ENCODE data around the gene ZNF155.
A peak's percentile ranks its signal among the peaks of the same experiment; 100 is the strongest.
"Not testable (repeated sequence)": the region's sequence is repeated elsewhere in the genome, so short reads cannot be mapped to it uniquely, and the experiment has no call there.

ZNF155 gene

GRCh38 chr19:43983912-43984686, at the start of gene ZNF155:
TSS of gene ZNF155 (plus strand) at chr19:43984188. CDS start at chr19:43988544, 4,356 bp downstream.
- Mint-ChIP-seq H3K4me3 (peak within 1 kb of the TSS; percentile 95), H3K36me3 (peaks cover 12% of the 10 kb centered on the region), H3K9me3 (peaks cover 6% of the 10 kb centered on the region), H3K27me3 (no peaks in the 10 kb centered on the region), H3K27ac (peak within 1 kb of the TSS; percentile 69), H3K4me1 (peaks cover 12% of the 10 kb centered on the region)

DNA sequence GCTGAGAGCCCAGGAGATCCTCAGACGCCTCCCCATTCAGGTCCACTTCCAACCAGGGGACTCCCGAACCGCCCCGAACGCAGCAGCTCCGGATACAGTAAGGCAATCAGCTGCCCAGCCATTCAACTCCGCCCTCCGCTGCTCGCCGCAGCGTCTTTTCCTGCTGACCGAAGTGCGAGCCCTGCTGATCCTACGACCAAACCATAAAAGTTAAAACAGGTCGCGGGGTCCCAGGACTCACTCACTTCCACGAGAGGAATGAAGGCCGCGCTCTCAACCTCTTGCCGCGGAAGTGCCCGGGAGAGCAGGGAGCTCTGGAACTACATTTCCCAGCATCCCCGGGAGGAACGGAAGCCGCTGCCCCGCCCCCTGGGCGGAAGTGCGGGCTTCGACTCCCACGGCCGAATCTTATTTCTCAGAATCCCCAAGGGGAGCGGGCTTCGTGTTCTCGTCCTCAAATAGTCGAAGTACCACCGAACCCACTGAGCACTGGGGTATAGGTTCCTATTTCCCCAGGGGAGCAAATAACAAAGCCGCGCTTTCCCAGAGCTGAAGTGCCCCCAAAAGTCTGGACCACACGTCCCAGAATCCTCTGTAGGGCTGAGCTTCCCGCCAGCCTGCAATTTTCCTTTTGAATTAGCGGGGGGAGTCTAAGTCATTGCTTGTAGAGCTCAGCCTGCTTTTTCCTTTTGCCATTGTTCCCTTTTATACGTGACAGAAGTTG, 48.8 kb upstream of the ZNF155 start, which contains the start of gene ZNF45:
Gene ZNF45 (minus strand): TSS at position 298 of the 724 bp plus-strand sequence. CDS start 13,097 bp downstream, outside the sequence.
- peaks cover 23% of the 10 kb centered on the region for H3K4me1 Mint-ChIP-seq
- peak within 1 kb of the TSS; percentile 94 for H3K4me3 Mint-ChIP-seq
- H3K27me3 Mint-ChIP-seq: no peaks in the 10 kb centered on the region
- peaks cover 1% of the 10 kb centered on the region for H3K9me3 Mint-ChIP-seq
- H3K36me3 Mint-ChIP-seq: peaks cover 21% of the 10 kb centered on the region
- peak within 1 kb of the TSS; percentile 86 for H3K27ac Mint-ChIP-seq

GRCh38 chr19:43936188-43936587, 47.8 kb upstream of the ZNF155 start:
- no peaks in the 10 kb centered on the region for H3K27me3 Mint-ChIP-seq
- H3K9me3 Mint-ChIP-seq: peaks cover 6% of the 10 kb centered on the region
- no peak overlapping the region for H3K4me3 Mint-ChIP-seq
- H3K36me3 Mint-ChIP-seq: peaks cover 14% of the 10 kb centered on the region
- peaks cover 20% of the 10 kb centered on the region for H3K4me1 Mint-ChIP-seq
- H3K27ac Mint-ChIP-seq: no peak overlapping the region

DNA sequence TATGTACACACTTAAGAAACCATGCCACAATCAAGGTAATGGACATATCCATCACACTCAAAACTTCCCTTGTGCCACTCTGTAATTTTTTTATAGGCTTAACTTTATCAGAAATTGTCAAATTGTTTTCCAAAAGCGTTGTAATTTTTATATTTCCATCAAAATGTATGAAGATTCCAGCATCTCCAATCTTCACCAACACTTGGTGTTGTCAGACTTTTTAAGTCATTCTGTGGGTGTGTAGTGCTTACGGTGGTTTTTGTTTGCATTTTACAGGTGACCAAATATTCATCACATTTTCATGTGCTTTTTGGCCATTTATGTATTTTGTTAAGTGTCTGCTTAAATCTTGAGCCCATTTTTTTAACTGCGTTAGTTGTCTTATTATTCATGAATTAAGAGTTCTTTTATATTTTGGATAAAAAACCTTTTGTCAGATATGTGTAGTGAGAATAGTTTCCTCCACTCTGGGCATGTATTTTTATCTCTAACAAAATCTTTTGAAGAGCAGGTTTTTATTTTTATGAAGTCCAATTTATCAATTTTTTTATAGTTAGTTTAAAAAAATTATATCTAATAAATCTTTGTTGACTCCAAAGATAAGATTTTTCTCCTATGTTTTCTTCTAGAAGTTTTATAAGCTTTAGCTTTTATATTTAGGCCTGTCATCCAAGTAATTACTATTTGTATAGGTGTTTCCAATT, 44.3 kb upstream of the ZNF155 start:
- Mint-ChIP-seq H3K27me3 (peaks cover 7% of the 10 kb centered on the region), H3K27ac (no peak overlapping the region), H3K36me3 (peaks cover 3% of the 10 kb centered on the region), H3K4me3 (no peak overlapping the region), H3K9me3 (peaks cover 12% of the 10 kb centered on the region), H3K4me1 (no peaks in the 10 kb centered on the region)

GRCh38 chr19:43940719-43941118, 43.3 kb upstream of the ZNF155 start:
- Mint-ChIP-seq H3K36me3 (peaks cover 3% of the 10 kb centered on the region), H3K4me3 (no peak overlapping the region), H3K9me3 (peaks cover 12% of the 10 kb centered on the region), H3K27me3 (peaks cover 7% of the 10 kb centered on the region), H3K4me1 (no peaks in the 10 kb centered on the region), H3K27ac (no peak overlapping the region)

GRCh38 chr19:43941209-43941608, 42.8 kb upstream of the ZNF155 start:
- Mint-ChIP-seq H3K36me3 (peaks cover 3% of the 10 kb centered on the region), H3K27me3 (peaks cover 11% of the 10 kb centered on the region), H3K4me3 (no peak overlapping the region), H3K9me3 (peaks cover 12% of the 10 kb centered on the region), H3K27ac (no peak overlapping the region), H3K4me1 (no peaks in the 10 kb centered on the region)

DNA sequence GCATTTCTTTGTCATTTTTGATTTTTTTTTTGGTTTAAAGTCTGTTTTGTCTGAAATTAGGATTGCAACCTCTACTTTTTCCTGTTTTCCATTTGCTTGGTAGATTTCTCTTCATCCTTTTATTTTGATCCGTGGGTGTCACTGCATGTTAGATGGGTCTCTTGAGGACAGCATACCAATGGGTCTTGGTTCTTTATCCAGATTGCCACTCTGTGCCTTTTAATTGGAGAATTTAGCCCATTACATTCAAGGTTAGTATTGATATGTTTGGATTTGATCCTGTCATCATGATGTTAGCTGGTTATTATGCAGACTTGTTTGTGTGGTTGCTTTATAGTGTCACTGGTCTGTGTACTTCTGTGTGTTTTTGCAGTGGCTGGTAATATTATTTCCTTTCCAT, 36.6 kb upstream of the ZNF155 start:
- not testable (repeated sequence) for H3K36me3 Mint-ChIP-seq, H3K27ac Mint-ChIP-seq, H3K4me1 Mint-ChIP-seq, H3K4me3 Mint-ChIP-seq
- H3K27me3 Mint-ChIP-seq: peaks cover 19% of the 10 kb centered on the region
- H3K9me3 Mint-ChIP-seq: peaks cover 38% of the 10 kb centered on the region

DNA sequence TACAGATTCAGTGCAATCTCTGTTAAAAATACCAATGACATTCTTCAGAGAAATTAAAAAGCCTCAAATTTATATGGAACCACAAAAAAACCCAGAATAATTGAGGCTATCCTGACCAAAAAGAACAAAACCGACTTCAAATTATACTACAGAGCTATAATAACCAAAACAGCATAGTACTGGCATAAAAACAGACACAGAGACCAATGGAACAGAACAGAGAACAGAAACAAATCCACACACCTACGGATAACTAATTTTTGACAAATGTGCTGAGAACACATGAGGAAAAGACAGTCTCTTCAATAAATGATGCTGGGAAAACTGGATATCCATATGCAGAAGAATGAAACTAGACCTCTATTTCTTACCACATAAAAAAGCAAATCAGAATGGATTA, 34.2 kb upstream of the ZNF155 start:
- H3K4me1 Mint-ChIP-seq, H3K27ac Mint-ChIP-seq, H3K36me3 Mint-ChIP-seq: not testable (repeated sequence)
- peaks cover 39% of the 10 kb centered on the region for H3K9me3 Mint-ChIP-seq
- H3K27me3 Mint-ChIP-seq: peaks cover 15% of the 10 kb centered on the region
- peak overlapping the region; percentile 67 for H3K4me3 Mint-ChIP-seq

- peaks cover 14% of the 10 kb centered on the region for H3K27me3 Mint-ChIP-seq
- H3K36me3 Mint-ChIP-seq: peaks cover 8% of the 10 kb centered on the region
- H3K9me3 Mint-ChIP-seq: peaks cover 39% of the 10 kb centered on the region
- peak within 1 kb of the TSS; percentile 76 for H3K27ac Mint-ChIP-seq
- peak within 1 kb of the TSS; percentile 95 for H3K4me3 Mint-ChIP-seq
- peaks cover 6% of the 10 kb centered on the region for H3K4me1 Mint-ChIP-seq
Measured at GRCh38 chr19:43950834-43951645, 32.9 kb upstream of the ZNF155 start, which contains the start of gene ZNF221. TSS of gene ZNF221 (plus strand) at chr19:43951228. CDS start at chr19:43962727, 11,499 bp downstream.

- Mint-ChIP-seq H3K27ac (no peak overlapping the region), H3K36me3 (peaks cover 12% of the 10 kb centered on the region), H3K9me3 (peaks cover 22% of the 10 kb centered on the region), H3K27me3 (peaks cover 4% of the 10 kb centered on the region), H3K4me1 (no peaks in the 10 kb centered on the region), H3K4me3 (no peak overlapping the region)
Measured at GRCh38 chr19:43956827-43957226, 27.2 kb upstream of the ZNF155 start.

DNA sequence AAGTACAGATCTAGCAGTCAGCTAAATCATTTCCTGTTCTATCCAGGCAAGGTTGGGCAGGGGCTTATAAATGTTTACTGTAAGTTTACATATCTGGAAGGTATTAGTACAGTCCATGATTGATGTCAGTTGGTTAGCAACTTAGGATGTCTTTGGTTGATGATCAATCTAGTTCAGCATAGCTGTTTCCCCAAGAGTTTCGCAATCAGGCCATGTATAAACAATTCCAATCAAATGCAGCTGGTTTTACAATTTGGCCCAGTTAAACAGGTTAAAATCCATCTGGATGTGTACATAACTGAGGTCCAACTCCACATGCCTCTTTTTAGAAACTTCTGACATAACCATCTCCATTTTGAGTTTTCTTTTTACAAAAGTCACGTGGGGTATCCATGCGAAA, 26.1 kb upstream of the ZNF155 start:
- H3K4me3 Mint-ChIP-seq: no peak overlapping the region
- peaks cover 3% of the 10 kb centered on the region for H3K27me3 Mint-ChIP-seq
- H3K4me1 Mint-ChIP-seq: no peaks in the 10 kb centered on the region
- H3K36me3 Mint-ChIP-seq: peaks cover 12% of the 10 kb centered on the region
- no peak overlapping the region for H3K27ac Mint-ChIP-seq
- H3K9me3 Mint-ChIP-seq: peaks cover 24% of the 10 kb centered on the region

DNA sequence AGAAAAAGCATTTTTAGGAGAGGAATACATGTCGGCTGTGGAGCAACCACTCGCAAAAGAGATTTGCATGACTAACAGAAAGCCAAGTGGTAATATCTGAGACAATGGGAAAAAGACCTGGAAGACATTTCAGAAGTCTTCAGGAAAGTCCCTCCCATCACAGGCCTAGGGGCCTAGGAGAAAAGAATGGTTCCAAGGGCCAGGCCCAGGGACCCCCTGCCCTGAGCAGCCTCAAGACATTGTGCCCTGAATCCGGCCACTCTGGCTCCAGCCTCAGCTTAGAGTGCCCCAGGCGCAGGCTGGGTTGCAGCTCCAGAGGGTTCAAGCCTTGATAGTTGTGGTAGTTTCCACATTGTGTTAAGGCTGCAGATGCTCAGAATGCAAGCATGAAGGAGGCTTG, 23.6 kb upstream of the ZNF155 start:
- H3K27me3 Mint-ChIP-seq: no peaks in the 10 kb centered on the region
- peaks cover 16% of the 10 kb centered on the region for H3K36me3 Mint-ChIP-seq
- H3K4me1 Mint-ChIP-seq: no peaks in the 10 kb centered on the region
- H3K9me3 Mint-ChIP-seq: peaks cover 37% of the 10 kb centered on the region
- no peak overlapping the region for H3K27ac Mint-ChIP-seq
- H3K4me3 Mint-ChIP-seq: no peak overlapping the region

DNA sequence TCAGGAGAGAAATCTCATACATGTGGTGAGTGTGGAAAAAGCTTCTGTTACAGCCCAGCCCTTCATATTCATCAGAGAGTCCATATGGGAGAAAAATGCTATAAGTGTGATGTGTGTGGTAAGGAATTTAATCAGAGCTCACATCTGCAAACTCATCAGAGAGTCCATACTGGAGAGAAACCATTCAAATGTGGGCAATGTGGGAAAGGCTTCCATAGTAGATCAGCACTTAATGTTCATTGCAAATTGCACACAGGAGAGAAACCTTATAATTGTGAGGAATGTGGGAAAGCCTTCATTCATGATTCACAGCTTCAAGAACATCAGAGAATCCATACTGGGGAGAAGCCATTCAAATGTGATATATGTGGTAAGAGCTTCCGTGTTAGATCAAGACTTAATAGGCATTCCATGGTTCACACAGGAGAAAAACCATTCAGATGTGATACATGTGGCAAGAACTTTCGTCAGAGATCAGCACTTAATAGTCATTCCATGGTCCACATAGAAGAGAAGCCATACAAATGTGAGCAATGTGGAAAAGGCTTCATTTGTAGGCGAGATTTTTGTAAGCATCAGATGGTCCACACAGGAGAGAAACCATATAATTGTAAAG, 17.8 kb upstream of the ZNF155 start:
- Mint-ChIP-seq H3K27ac (no peak overlapping the region), H3K36me3 (peaks cover 39% of the 10 kb centered on the region), H3K27me3 (peaks cover 1% of the 10 kb centered on the region), H3K9me3 (peaks cover 42% of the 10 kb centered on the region), H3K4me1 (no peaks in the 10 kb centered on the region), H3K4me3 (no peak overlapping the region)

DNA sequence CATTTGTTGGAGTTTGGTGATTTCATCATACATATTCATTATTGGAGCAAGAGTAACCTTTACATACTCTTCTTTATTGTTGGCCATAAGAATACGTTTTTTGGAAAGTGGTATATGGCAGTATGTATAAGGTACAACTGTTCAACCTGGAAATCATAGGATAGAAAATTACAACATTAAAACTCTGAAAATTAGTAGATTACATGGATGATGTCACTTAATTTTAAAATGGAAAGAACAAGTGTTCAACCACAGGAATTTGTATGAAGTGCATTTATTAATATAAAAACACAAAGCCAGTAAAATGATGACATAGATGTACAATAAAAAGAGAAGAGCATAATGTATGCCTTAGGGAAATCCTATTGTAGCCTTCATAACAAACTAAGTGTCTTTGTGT, 7.3 kb upstream of the ZNF155 start:
- peaks cover 18% of the 10 kb centered on the region for H3K9me3 Mint-ChIP-seq
- H3K27me3 Mint-ChIP-seq: peaks cover 1% of the 10 kb centered on the region
- H3K36me3 Mint-ChIP-seq: peaks cover 11% of the 10 kb centered on the region
- H3K4me1 Mint-ChIP-seq: no peaks in the 10 kb centered on the region
- H3K27ac Mint-ChIP-seq: no peak overlapping the region
- no peak overlapping the region for H3K4me3 Mint-ChIP-seq

GRCh38 chr19:43983544-43983911, 460 bp upstream of the ZNF155 start:
- H3K4me3 Mint-ChIP-seq: peak overlapping the region; percentile 95
- H3K27me3 Mint-ChIP-seq: no peaks in the 10 kb centered on the region
- H3K9me3 Mint-ChIP-seq: peaks cover 6% of the 10 kb centered on the region
- peaks cover 9% of the 10 kb centered on the region for H3K4me1 Mint-ChIP-seq
- H3K27ac Mint-ChIP-seq: no peak overlapping the region
- H3K36me3 Mint-ChIP-seq: peaks cover 7% of the 10 kb centered on the region

All from activated naive CD4-positive, alpha-beta T cell treated with anti-CD3 and anti-CD28 coated beads, Interleukin-2, amount 50 U/mL, for 24 hours (primary cell).